GM23248 (cell line): ENCODE measurements around the gene HCRT. TPM values are rescaled to one million over a fixed set of nuclear protein-coding genes. Genes with fewer than 3 reads are reported as not detected.

Experiments
- DNase-seq: peaks from one replicate; pipeline ENCODE4 v3.0.0-alpha.2; 2015
- H2AFZ ChIP-seq: fragments of 200-600 bp; sonication (generic); 2 replicates; pipeline ENCODE4 v1.6.1; 2016; ENCODE audit warnings: antibody characterized with exemption
- H3F3A ChIP-seq: fragments of 200-600 bp; sonication (generic); 2 replicates; pipeline ENCODE4 v1.6.1; 2016; ENCODE audit warnings: mild to moderate bottlenecking, antibody characterized with exemption, mixed run types; ENCODE audit not compliant: insufficient read depth
- H3K27ac ChIP-seq: fragments of 200-600 bp; sonication (generic); 2 replicates; pipeline ENCODE4 v1.5.1; 2016; ENCODE audit warnings: mild to moderate bottlenecking
- H3K27me3 ChIP-seq: fragments of 200-600 bp; sonication (generic); replicated peaks from 2 replicates; pipeline ENCODE4 v1.6.1; 2016; ENCODE audit warnings: mild to moderate bottlenecking; ENCODE audit not compliant: insufficient read depth
- H3K36me3 ChIP-seq: fragments of 200-600 bp; sonication (generic); 2 replicates; pipeline ENCODE4 v1.6.1; 2016; ENCODE audit warnings: low read depth, mild to moderate bottlenecking
- H3K4me1 ChIP-seq: fragments of 200-600 bp; sonication (generic); 2 replicates; pipeline ENCODE4 v1.6.1; 2016; ENCODE audit warnings: mild to moderate bottlenecking; ENCODE audit not compliant: insufficient read depth
- H3K4me2 ChIP-seq: fragments of 200-600 bp; sonication (generic); one replicate; pipeline ENCODE4 v1.6.1; 2016; ENCODE audit warnings: mild to moderate bottlenecking; ENCODE audit not compliant: unreplicated experiment
- H3K4me3 ChIP-seq: fragments of 200-600 bp; sonication (generic); 2 replicates; pipeline ENCODE4 v1.5.1; 2016; ENCODE audit warnings: mild to moderate bottlenecking
- H3K79me2 ChIP-seq: fragments of 200-600 bp; sonication (generic); 2 replicates; pipeline ENCODE4 v1.6.1; 2016; ENCODE audit warnings: mild to moderate bottlenecking; ENCODE audit not compliant: insufficient read depth
- H3K9ac ChIP-seq: fragments of 200-600 bp; sonication (generic); 2 replicates; pipeline ENCODE4 v1.6.1; 2016; ENCODE audit warnings: mild to moderate bottlenecking
- H3K9me2 ChIP-seq: fragments of 200-600 bp; sonication (generic); 2 replicates; pipeline ENCODE4 v1.6.1; 2016; ENCODE audit warnings: mixed run types, mild to moderate bottlenecking, moderate library complexity; ENCODE audit not compliant: insufficient read depth
- H3K9me3 ChIP-seq: fragments of 200-600 bp; sonication (generic); one replicate; pipeline ENCODE4 v1.6.1; 2017; ENCODE audit warnings: low read depth
- H4K20me1 ChIP-seq: fragments of 200-600 bp; sonication (generic); 2 replicates; pipeline ENCODE4 v1.6.0; 2016; ENCODE audit not compliant: insufficient read depth
- EZH2 ChIP-seq: fragments of 200-600 bp; sonication (generic); IDR thresholded peaks from 2 replicates; pipeline ENCODE4 v1.6.1; 2018; ENCODE audit warnings: antibody characterized with exemption, mild to moderate bottlenecking; ENCODE audit not compliant: insufficient read depth, poor library complexity, severe bottlenecking
- EZH2phosphoT487 ChIP-seq: fragments of 200-600 bp; sonication (generic); IDR thresholded peaks from 2 replicates; pipeline ENCODE4 v1.6.1; 2018; ENCODE audit warnings: antibody characterized with exemption, moderate library complexity, mild to moderate bottlenecking, low read depth; ENCODE audit not compliant: insufficient read depth
- WGBS, 2 experiments: methylation state at CpG; one replicate each; pipeline ENCODE4 v1.1.6; 2015 to 2017; ENCODE audit warnings: low lambda C conversion rate in 2 of 2, low coverage in 1 of 2; ENCODE audit errors: missing lambda C conversion rate in 2 of 2; 5-methylcytosine and 5-hydroxymethylcytosine counted together
- in situ Hi-C: fragments of 300-500 bp; cut with MboI; formaldehyde crosslinking; loops from 2 replicates; pipeline ENCODE4 v1.15.0; 2020
- polyA plus RNA-seq: library from polyadenylated mRNA; unstranded; fragments of >200 nt; fragmentation: Nextera tagmentation; extraction: Ambion mirVana; gene quantifications from 2 replicates; pipeline ENCODE4 v1.2.1, GENCODE V29; 2016
- total RNA-seq: library from RNA; depleted of rRNA; stranded (reverse); fragments of >200 nt; shearing (Covaris generic); gene quantifications from 2 replicates; pipeline ENCODE4 v1.2.3, GENCODE V29; 2014

The HCRT gene
- total and polyA plus RNA-seq, 2 experiments from 2014 or later: not detected

GRCh38 chr17:42169351-42169750, 15.9 kb downstream of the HCRT start:
- Histone ChIP-seq H3K9ac (no peak overlapping the region), H3K27me3 (no peaks in the 10 kb centered on the region; the same call in 1 of the 2 replicates), H3K27ac (no peak overlapping the region), H3F3A (no peaks in the 10 kb centered on the region), H3K79me2 (no peaks in the 10 kb centered on the region), H3K9me3 (no peaks in the 10 kb centered on the region), H2AFZ (no peak overlapping the region), H3K4me2 (no peak overlapping the region), H3K4me1 (no peaks in the 10 kb centered on the region), H3K36me3 (no peaks in the 10 kb centered on the region), H4K20me1 (no peaks in the 10 kb centered on the region), H3K9me2 (no peaks in the 10 kb centered on the region), H3K4me3 (no peak overlapping the region)
- TF ChIP-seq EZH2phosphoT487 (no peak), EZH2 (no peak)
- no peak for DNase-seq
- in situ Hi-C loops: no loop called here
- WGBS, 2 experiments: 84 to 87% methylated on average over 28 to 29 of the region's 29 CpGs

GRCh38 chr17:42167807-42168206, 17.4 kb downstream of the HCRT start:
- in situ Hi-C loops: no loop called here
- H3K4me3 ChIP-seq: no peak overlapping the region
- H3K27me3 ChIP-seq: no peaks in the 10 kb centered on the region; the same call in 1 of the 2 replicates
- H2AFZ ChIP-seq: no peak overlapping the region
- 83 to 86% methylated on average over 8 of the region's 8 CpGs for WGBS, 2 experiments
- no peaks in the 10 kb centered on the region for H3K9me2 ChIP-seq
- H3F3A ChIP-seq: no peaks in the 10 kb centered on the region
- H4K20me1 ChIP-seq: no peaks in the 10 kb centered on the region
- no peak for DNase-seq
- no peak for TF ChIP-seq EZH2phosphoT487
- no peak for TF ChIP-seq EZH2
- H3K4me2 ChIP-seq: no peak overlapping the region
- no peaks in the 10 kb centered on the region for H3K79me2 ChIP-seq
- no peak overlapping the region for H3K27ac ChIP-seq
- no peaks in the 10 kb centered on the region for H3K36me3 ChIP-seq
- no peaks in the 10 kb centered on the region for H3K4me1 ChIP-seq
- no peaks in the 10 kb centered on the region for H3K9me3 ChIP-seq
- no peak overlapping the region for H3K9ac ChIP-seq

GRCh38 chr17:42166196-42166763, 19.0 kb downstream of the HCRT start:
- in situ Hi-C loops: no loop called here
- 86 to 90% methylated on average over 19 of the region's 19 CpGs for WGBS, 2 experiments
- DNase-seq: no peak
- Histone ChIP-seq H2AFZ (no peak overlapping the region), H3K27ac (no peak overlapping the region), H3K27me3 (no peaks in the 10 kb centered on the region), H4K20me1 (no peaks in the 10 kb centered on the region), H3F3A (no peaks in the 10 kb centered on the region), H3K4me1 (no peaks in the 10 kb centered on the region), H3K9ac (no peak overlapping the region), H3K79me2 (no peaks in the 10 kb centered on the region), H3K4me3 (no peak overlapping the region), H3K9me2 (no peaks in the 10 kb centered on the region), H3K4me2 (no peak overlapping the region), H3K9me3 (no peaks in the 10 kb centered on the region), H3K36me3 (no peaks in the 10 kb centered on the region)
- TF ChIP-seq EZH2: no peak
- no peak for TF ChIP-seq EZH2phosphoT487

GRCh38 chr17:42165751-42166150, 19.5 kb downstream of the HCRT start:
- TF ChIP-seq EZH2phosphoT487 (no peak), EZH2 (no peak)
- in situ Hi-C loops: no loop called here
- Histone ChIP-seq H3K9me3 (no peaks in the 10 kb centered on the region), H3K4me3 (no peak overlapping the region), H2AFZ (no peak overlapping the region), H3K9ac (no peak overlapping the region), H3K79me2 (no peaks in the 10 kb centered on the region), H3K36me3 (no peaks in the 10 kb centered on the region), H4K20me1 (no peaks in the 10 kb centered on the region), H3K9me2 (no peaks in the 10 kb centered on the region), H3K27ac (no peak overlapping the region), H3K27me3 (no peaks in the 10 kb centered on the region), H3K4me2 (no peak overlapping the region), H3K4me1 (no peaks in the 10 kb centered on the region), H3F3A (no peaks in the 10 kb centered on the region)
- WGBS, 2 experiments: 75 to 84% methylated on average over 5 to 6 of the region's 6 CpGs
- no peak for DNase-seq
